Coronary artery (tissue), 2 donors: Measurements from ENCODE around the gene NXF2B.
"Not testable (repeated sequence)": the region's sequence is repeated elsewhere in the genome, so short reads cannot be mapped to it uniquely, and the experiment has no call there.

ENCODE experiments used
- DNase-seq: peaks from one replicate; pipeline ENCODE4 v3.0.0-alpha.2; 2017; ENCODE audit warnings: low spot score
- H3K27ac ChIP-seq, 2 donors: fragments of 200-600 bp; sonication (generic); one replicate each; pipeline ENCODE4 v1.5.1; 2016 to 2019
- H3K4me3 ChIP-seq: fragments of 200-600 bp; sonication (generic); 2 replicates; pipeline ENCODE4 v1.5.1; 2016; ENCODE audit warnings: mild to moderate bottlenecking, moderate library complexity
- CTCF ChIP-seq: fragments of 200-600 bp; sonication (generic); IDR thresholded peaks from one replicate; pipeline ENCODE4 v1.5.1; 2019; ENCODE audit warnings: antibody characterized with exemption

Gene NXF2B

GRCh38 chrX:102439908-102440307 is at the start of gene NXF2B:
NXF2B (minus strand) TSS chrX:102440008; CDS start chrX:102380036, 59,972 bp downstream.
- H3K4me3 ChIP-seq, DNase-seq: not testable (repeated sequence)

GRCh38 chrX:102478765-102479164 is 39.0 kb upstream of the NXF2B start:
- not testable (repeated sequence) for H3K4me3 ChIP-seq, H3K27ac ChIP-seq, DNase-seq

More at GRCh38 chrX:102439908-102440307, at the start of gene NXF2B:
- H3K27ac ChIP-seq: not testable (repeated sequence)

- not testable (repeated sequence) for DNase-seq, H3K27ac ChIP-seq, H3K4me3 ChIP-seq
Observed at GRCh38 chrX:102471762-102472220, 32.0 kb upstream of the NXF2B start, which contains the start of gene TCP11X2. TCP11X2 (minus strand) TSS chrX:102471812.

- not testable (repeated sequence) for DNase-seq
Observed at GRCh38 chrX:102470215-102470614, 30.4 kb upstream of the NXF2B start.

GRCh38 chrX:102458615-102459014 is 18.8 kb upstream of the NXF2B start:
- not testable (repeated sequence) for H3K4me3 ChIP-seq, H3K27ac ChIP-seq, DNase-seq

More at GRCh38 chrX:102470215-102470614, 30.4 kb upstream of the NXF2B start:
- H3K27ac ChIP-seq, H3K4me3 ChIP-seq: not testable (repeated sequence)

- H3K4me3 ChIP-seq, DNase-seq: not testable (repeated sequence)
Observed at GRCh38 chrX:102414493-102414892, 25.3 kb downstream of the NXF2B start.

GRCh38 chrX:102345916-102346315 is 93.9 kb downstream of the NXF2B start:
- DNase-seq: no peak
- no peak overlapping the region for H3K4me3 ChIP-seq
- peak; percentile 55 for TF ChIP-seq CTCF
- no peak overlapping the region for H3K27ac ChIP-seq

More at GRCh38 chrX:102414493-102414892, 25.3 kb downstream of the NXF2B start:
- not testable (repeated sequence) for H3K27ac ChIP-seq

- TF ChIP-seq CTCF: no peak
- H3K4me3 ChIP-seq: no peak overlapping the region
- no peak for DNase-seq
- H3K27ac ChIP-seq: no peak overlapping the region
Observed at GRCh38 chrX:102341867-102342266, 97.9 kb downstream of the NXF2B start.

GRCh38 chrX:102339312-102340298 is 100.2 kb downstream of the NXF2B start:
- DNase-seq: peak; percentile 59

More at GRCh38 chrX:102339312-102340298, 100.2 kb downstream of the NXF2B start:
- H3K27ac ChIP-seq: no peak overlapping the region
- H3K4me3 ChIP-seq: no peak overlapping the region
- no peak for TF ChIP-seq CTCF
